BLaER1 (cell line): Measurements from ENCODE around the gene ADAM8.

Source experiments
- H3K27ac ChIP-seq: shearing (Covaris generic); formaldehyde crosslinking; 2 replicates; pipeline ENCODE4 v1.8.1; 2022
- H3K27me3 ChIP-seq: shearing (Covaris generic); formaldehyde crosslinking; 2 replicates; pipeline ENCODE4 v1.8.1; 2022
- H3K36me3 ChIP-seq: shearing (Covaris generic); formaldehyde crosslinking; 2 replicates; pipeline ENCODE4 v1.8.1; 2022
- H3K4me1 ChIP-seq: shearing (Covaris generic); formaldehyde crosslinking; 2 replicates; pipeline ENCODE4 v1.8.1; 2022
- H3K4me2 ChIP-seq: shearing (Covaris generic); formaldehyde crosslinking; 2 replicates; pipeline ENCODE4 v1.8.1; 2022
- H3K4me3 ChIP-seq: shearing (Covaris generic); formaldehyde crosslinking; 2 replicates; pipeline ENCODE4 v1.8.1; 2022
- H3K9ac ChIP-seq: shearing (Covaris generic); formaldehyde crosslinking; 2 replicates; pipeline ENCODE4 v1.8.1; 2022
- H3K9me3 ChIP-seq: shearing (Covaris generic); formaldehyde crosslinking; 2 replicates; pipeline ENCODE4 v1.8.1; 2022
- H4K20me1 ChIP-seq: shearing (Covaris generic); formaldehyde crosslinking; 2 replicates; pipeline ENCODE4 v1.8.1; 2022
- Cebpa-rat ChIP-seq: shearing (Covaris generic); IDR thresholded peaks from 2 replicates; pipeline ENCODE4 v1.8.1; 2022

Gene ADAM8

GRCh38 chr10:133309100-133309719 is 32.5 kb upstream of the ADAM8 start:
- TF ChIP-seq Cebpa-rat: no peak
- peak overlapping the region; percentile 100 for H3K4me3 ChIP-seq
- H3K9me3 ChIP-seq: no peaks in the 10 kb centered on the region
- H3K9ac ChIP-seq: peak overlapping the region; percentile 96
- peaks cover 65% of the 10 kb centered on the region for H4K20me1 ChIP-seq
- peaks cover 51% of the 10 kb centered on the region for H3K4me1 ChIP-seq
- H3K27me3 ChIP-seq: no peaks in the 10 kb centered on the region
- peak overlapping the region; percentile 97 for H3K27ac ChIP-seq
- peak overlapping the region; percentile 96 for H3K4me2 ChIP-seq
- H3K36me3 ChIP-seq: peaks cover 49% of the 10 kb centered on the region

GRCh38 chr10:133308421-133309099 is 31.9 kb upstream of the ADAM8 start, which contains the start of the genes TUBGCP2 and ZNF511:
TUBGCP2 (minus strand) TSS chr10:133308872; CDS start chr10:133302941, 5,931 bp downstream.
ZNF511 (plus strand) TSS chr10:133308914; CDS start chr10:133308944, 30 bp downstream.
- peak within 1 kb of the TSS; percentile 96 for H3K9ac ChIP-seq
- H3K27ac ChIP-seq: peak within 1 kb of the TSS; percentile 97
- H3K4me2 ChIP-seq: peak within 1 kb of the TSS; percentile 96
- no peaks in the 10 kb centered on the region for H3K9me3 ChIP-seq
- peak within 1 kb of the TSS; percentile 100 for H3K4me3 ChIP-seq
- H4K20me1 ChIP-seq: peaks cover 71% of the 10 kb centered on the region
- peaks cover 54% of the 10 kb centered on the region for H3K36me3 ChIP-seq
- no peaks in the 10 kb centered on the region for H3K27me3 ChIP-seq
- peaks cover 44% of the 10 kb centered on the region for H3K4me1 ChIP-seq
- TF ChIP-seq Cebpa-rat: no peak

DNA sequence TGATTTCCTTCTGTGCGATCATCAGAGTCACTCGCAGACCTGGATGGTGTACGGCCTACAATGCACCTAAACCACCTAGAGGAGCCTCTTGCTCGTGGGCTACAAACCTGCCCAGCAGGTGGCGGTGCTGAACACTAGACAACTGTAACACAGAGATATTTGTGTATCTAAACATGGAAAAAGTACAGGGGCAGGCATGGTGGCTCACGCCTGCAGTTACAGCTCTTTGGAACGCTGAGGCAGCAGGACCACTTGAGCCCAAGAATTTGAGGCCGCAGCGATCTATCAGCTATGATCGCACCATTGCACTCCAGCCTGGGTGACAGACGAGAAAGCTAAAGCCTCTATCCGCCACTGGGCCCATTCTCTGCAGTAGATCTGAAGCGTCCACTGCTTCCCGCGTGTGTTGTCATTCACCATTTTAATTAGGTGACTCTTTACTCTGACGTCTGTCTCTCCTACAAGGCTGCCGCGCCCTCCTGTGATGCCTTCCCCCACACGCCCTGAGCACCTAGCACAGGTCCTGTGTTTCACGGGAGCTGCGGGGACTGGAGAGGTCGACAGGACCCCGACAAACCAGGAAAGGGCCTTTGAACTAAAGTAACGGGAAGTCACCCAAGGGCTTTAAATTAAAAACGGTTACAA is 31.2 kb upstream of the ADAM8 start:
- TF ChIP-seq Cebpa-rat: no peak
- peak overlapping the region; percentile 100 for H3K4me3 ChIP-seq
- peak overlapping the region; percentile 97 for H3K27ac ChIP-seq
- peak overlapping the region; percentile 96 for H3K4me2 ChIP-seq
- H3K4me1 ChIP-seq: peaks cover 38% of the 10 kb centered on the region
- H3K36me3 ChIP-seq: peaks cover 58% of the 10 kb centered on the region
- H3K9ac ChIP-seq: peak overlapping the region; percentile 96
- peaks cover 78% of the 10 kb centered on the region for H4K20me1 ChIP-seq
- no peaks in the 10 kb centered on the region for H3K9me3 ChIP-seq
- H3K27me3 ChIP-seq: no peaks in the 10 kb centered on the region

GRCh38 chr10:133306941-133307379 is 30.3 kb upstream of the ADAM8 start:
- Histone ChIP-seq H3K27me3 (no peaks in the 10 kb centered on the region), H3K9me3 (no peaks in the 10 kb centered on the region), H3K9ac (peak overlapping the region; percentile 96), H3K27ac (no peak overlapping the region), H3K4me3 (no peak overlapping the region), H4K20me1 (peaks cover 87% of the 10 kb centered on the region), H3K36me3 (peaks cover 58% of the 10 kb centered on the region), H3K4me2 (peak overlapping the region; percentile 96), H3K4me1 (peaks cover 30% of the 10 kb centered on the region)
- no peak for TF ChIP-seq Cebpa-rat

- H3K27ac ChIP-seq: no peak overlapping the region
- no peak overlapping the region for H3K9ac ChIP-seq
- peaks cover 93% of the 10 kb centered on the region for H4K20me1 ChIP-seq
Observed at GRCh38 chr10:133306097-133306476, 29.4 kb upstream of the ADAM8 start.

GRCh38 chr10:133303206-133303605 is 26.5 kb upstream of the ADAM8 start:
- Histone ChIP-seq H3K36me3 (peaks cover 66% of the 10 kb centered on the region), H3K4me3 (no peak overlapping the region)

More at GRCh38 chr10:133306097-133306476, 29.4 kb upstream of the ADAM8 start:
- H3K27me3 ChIP-seq: no peaks in the 10 kb centered on the region
- no peak overlapping the region for H3K4me3 ChIP-seq
- TF ChIP-seq Cebpa-rat: no peak
- H3K36me3 ChIP-seq: peaks cover 55% of the 10 kb centered on the region
- H3K9me3 ChIP-seq: no peaks in the 10 kb centered on the region
- peaks cover 30% of the 10 kb centered on the region for H3K4me1 ChIP-seq
- no peak overlapping the region for H3K4me2 ChIP-seq

GRCh38 chr10:133302230-133302629 is 25.6 kb upstream of the ADAM8 start:
- no peak overlapping the region for H3K4me2 ChIP-seq
- H3K36me3 ChIP-seq: peaks cover 76% of the 10 kb centered on the region
- H3K9ac ChIP-seq: no peak overlapping the region
- H3K27ac ChIP-seq: no peak overlapping the region
- H3K27me3 ChIP-seq: no peaks in the 10 kb centered on the region
- peaks cover 7% of the 10 kb centered on the region for H3K4me1 ChIP-seq
- TF ChIP-seq Cebpa-rat: no peak
- no peak overlapping the region for H3K4me3 ChIP-seq
- peaks cover 87% of the 10 kb centered on the region for H4K20me1 ChIP-seq
- H3K9me3 ChIP-seq: no peaks in the 10 kb centered on the region

More at GRCh38 chr10:133303206-133303605, 26.5 kb upstream of the ADAM8 start:
- Histone ChIP-seq H3K4me2 (no peak overlapping the region), H3K9me3 (no peaks in the 10 kb centered on the region), H3K27me3 (no peaks in the 10 kb centered on the region), H3K27ac (no peak overlapping the region), H3K9ac (0 out of 2 replicates have a peak overlapping the region, but pooled peaks have one; percentile 2), H4K20me1 (peaks cover 91% of the 10 kb centered on the region), H3K4me1 (peaks cover 15% of the 10 kb centered on the region)
- TF ChIP-seq Cebpa-rat: no peak

- Histone ChIP-seq H3K9ac (no peak overlapping the region), H3K4me3 (no peak overlapping the region), H4K20me1 (peaks cover 65% of the 10 kb centered on the region), H3K27me3 (no peaks in the 10 kb centered on the region), H3K36me3 (peaks cover 90% of the 10 kb centered on the region), H3K4me1 (no peaks in the 10 kb centered on the region), H3K9me3 (no peaks in the 10 kb centered on the region), H3K4me2 (no peak overlapping the region), H3K27ac (no peak overlapping the region)
- TF ChIP-seq Cebpa-rat: no peak
Observed at GRCh38 chr10:133299738-133300137, 23.1 kb upstream of the ADAM8 start.

GRCh38 chr10:133299224-133299623 is 22.6 kb upstream of the ADAM8 start:
- TF ChIP-seq Cebpa-rat: no peak
- H3K4me3 ChIP-seq: no peak overlapping the region
- no peak overlapping the region for H3K4me2 ChIP-seq
- no peak overlapping the region for H3K9ac ChIP-seq
- H3K27me3 ChIP-seq: no peaks in the 10 kb centered on the region
- H3K9me3 ChIP-seq: no peaks in the 10 kb centered on the region
- H3K27ac ChIP-seq: no peak overlapping the region
- H3K4me1 ChIP-seq: no peaks in the 10 kb centered on the region
- H4K20me1 ChIP-seq: peaks cover 64% of the 10 kb centered on the region
- H3K36me3 ChIP-seq: peaks cover 95% of the 10 kb centered on the region

DNA sequence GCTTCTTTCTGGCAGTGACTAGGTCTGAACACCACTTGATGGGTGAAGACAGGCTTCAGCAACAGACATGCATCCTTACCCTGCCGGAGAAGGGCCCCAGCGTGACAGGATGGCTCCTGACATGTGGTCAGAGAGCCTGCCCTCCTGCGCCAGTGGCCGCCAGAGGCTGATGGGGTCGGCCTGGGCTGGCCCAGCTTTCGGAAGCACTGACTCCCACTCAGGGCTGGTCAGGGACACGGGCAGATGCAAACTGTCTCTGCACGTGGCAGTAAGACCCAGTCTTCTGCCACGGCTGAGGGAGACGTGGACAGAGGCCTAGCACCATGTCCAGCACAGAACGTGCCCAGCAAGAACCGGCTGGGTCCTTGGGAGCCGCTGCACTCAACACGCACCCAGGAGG is 21.8 kb upstream of the ADAM8 start:
- H3K4me1 ChIP-seq: no peaks in the 10 kb centered on the region
- no peak for TF ChIP-seq Cebpa-rat
- no peak overlapping the region for H3K4me2 ChIP-seq
- peaks cover 64% of the 10 kb centered on the region for H4K20me1 ChIP-seq
- no peak overlapping the region for H3K9ac ChIP-seq
- H3K27me3 ChIP-seq: no peaks in the 10 kb centered on the region
- no peak overlapping the region for H3K27ac ChIP-seq
- H3K4me3 ChIP-seq: no peak overlapping the region
- peaks cover 97% of the 10 kb centered on the region for H3K36me3 ChIP-seq
- no peaks in the 10 kb centered on the region for H3K9me3 ChIP-seq
